AG04450 (cell line): ENCODE results near the gene KIAA1671. TPM values are rescaled to one million over a fixed set of nuclear protein-coding genes. Genes with fewer than 3 reads are reported as not detected.

Experiments used
- CTCF ChIA-PET: fragments of 300-600, 350-600 bp; formaldehyde crosslinking; extraction: SDS; loops from one replicate; lab custom pipeline; 2022; ENCODE audit warnings: antibody characterized with exemption, inconsistent platforms; lab: Charles Lee
- POLR2A ChIA-PET: fragments of 350-600 bp; formaldehyde crosslinking; extraction: SDS; loops from one replicate; lab custom pipeline; 2021; ENCODE audit warnings: antibody characterized with exemption, inconsistent platforms; lab: Yijun Ruan, JAX
- DNase-seq: peaks from one replicate; pipeline ENCODE4 v3.0.0-alpha.2; 2011; ENCODE audit warnings: low read depth, low spot score
- H3K27ac ChIP-seq: one replicate; pipeline ENCODE4 v1.5.1; 2012; ENCODE audit warnings: low read depth, low read length, control low read depth
- H3K27me3 ChIP-seq: one replicate; pipeline ENCODE4 v1.6.0; 2012; ENCODE audit warnings: low read length; ENCODE audit not compliant: control insufficient read depth, insufficient read depth
- H3K4me3 ChIP-seq: 2 replicates; pipeline ENCODE4 v1.5.1; 2011; ENCODE audit warnings: mild to moderate bottlenecking, low read depth, low read length, control low read depth
- H3K9me3 ChIP-seq: 2 replicates; pipeline ENCODE4 v1.5.1; 2012; ENCODE audit warnings: low read length; ENCODE audit not compliant: control insufficient read depth, insufficient read depth
- polyA plus RNA-seq: library from polyadenylated mRNA; depleted of rRNA; stranded (reverse); fragments of >200 nt; gene quantifications from 2 replicates; pipeline ENCODE4 v1.2.3, GENCODE V29; 2011
- TF ChIP-seq, protein P1 (sequence below): IDR thresholded peaks from 2 replicates; pipeline ENCODE4 v1.5.1; 2011; ENCODE audit warnings: low read depth, low read length, control low read depth, inconsistent platforms

KIAA1671 gene
- polyA plus RNA-seq, 1 experiment: 0.02 TPM

DNA sequence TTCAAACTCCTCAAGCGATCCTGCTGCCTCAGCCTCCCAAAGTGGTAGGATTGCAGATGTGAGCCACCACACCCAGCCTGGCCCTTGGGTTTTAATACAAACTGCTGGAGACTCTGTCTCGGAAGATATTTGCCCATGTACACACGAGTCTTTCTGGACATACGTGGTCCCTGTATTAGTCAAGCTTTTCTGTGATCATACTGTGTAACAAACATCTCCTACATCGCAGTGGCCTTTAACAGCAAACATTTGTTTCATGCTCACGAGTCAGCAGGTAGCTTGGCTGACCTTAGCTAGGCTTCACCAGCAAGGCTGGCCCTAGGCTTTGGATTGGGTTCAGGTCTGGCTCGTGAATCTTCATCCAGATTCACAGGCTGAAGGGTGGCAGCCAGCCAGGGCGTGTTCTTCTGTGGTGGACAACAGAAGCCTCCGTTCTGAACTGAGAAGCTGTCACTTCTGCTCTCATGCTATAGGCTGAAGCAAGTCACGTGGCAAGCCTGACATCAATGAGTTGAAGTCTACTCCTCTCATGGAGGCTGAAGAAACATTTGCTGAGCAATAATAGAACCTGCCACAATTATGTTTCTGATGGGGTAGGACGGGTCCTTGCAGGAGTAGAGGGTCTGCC lies 8.8 kb downstream of the KIAA1671 start:
- no peak overlapping the region for H3K27ac ChIP-seq
- CTCF ChIA-PET: no interaction called here
- TF ChIP-seq, protein P1, sequence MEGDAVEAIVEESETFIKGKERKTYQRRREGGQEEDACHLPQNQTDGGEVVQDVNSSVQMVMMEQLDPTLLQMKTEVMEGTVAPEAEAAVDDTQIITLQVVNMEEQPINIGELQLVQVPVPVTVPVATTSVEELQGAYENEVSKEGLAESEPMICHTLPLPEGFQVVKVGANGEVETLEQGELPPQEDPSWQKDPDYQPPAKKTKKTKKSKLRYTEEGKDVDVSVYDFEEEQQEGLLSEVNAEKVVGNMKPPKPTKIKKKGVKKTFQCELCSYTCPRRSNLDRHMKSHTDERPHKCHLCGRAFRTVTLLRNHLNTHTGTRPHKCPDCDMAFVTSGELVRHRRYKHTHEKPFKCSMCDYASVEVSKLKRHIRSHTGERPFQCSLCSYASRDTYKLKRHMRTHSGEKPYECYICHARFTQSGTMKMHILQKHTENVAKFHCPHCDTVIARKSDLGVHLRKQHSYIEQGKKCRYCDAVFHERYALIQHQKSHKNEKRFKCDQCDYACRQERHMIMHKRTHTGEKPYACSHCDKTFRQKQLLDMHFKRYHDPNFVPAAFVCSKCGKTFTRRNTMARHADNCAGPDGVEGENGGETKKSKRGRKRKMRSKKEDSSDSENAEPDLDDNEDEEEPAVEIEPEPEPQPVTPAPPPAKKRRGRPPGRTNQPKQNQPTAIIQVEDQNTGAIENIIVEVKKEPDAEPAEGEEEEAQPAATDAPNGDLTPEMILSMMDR: no peak
- no peak overlapping the region for H3K4me3 ChIP-seq
- no peak for DNase-seq
- H3K9me3 ChIP-seq: no peaks in the 10 kb centered on the region
- H3K27me3 ChIP-seq: no peaks in the 10 kb centered on the region
- POLR2A ChIA-PET: no interaction called here

DNA sequence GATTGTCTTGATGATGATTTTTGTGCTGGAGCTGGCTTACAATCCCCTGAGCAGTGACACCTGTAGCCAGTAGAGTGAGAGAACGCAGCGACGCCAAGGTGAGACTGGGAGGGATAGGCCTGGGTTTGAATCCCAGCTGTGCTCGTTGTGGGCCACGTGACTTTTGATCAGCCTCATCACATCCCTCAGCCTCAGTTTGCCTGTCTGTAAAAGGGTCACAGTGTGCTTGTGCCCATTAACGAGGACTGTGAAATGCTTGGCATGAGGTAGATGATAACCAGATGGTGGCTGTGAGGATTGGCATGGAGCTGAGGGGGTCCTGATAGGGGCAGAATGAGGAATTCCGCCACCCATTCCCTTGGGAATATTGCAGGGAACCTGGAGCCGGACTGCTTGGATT lies 9.6 kb downstream of the KIAA1671 start:
- DNase-seq: no peak
- H3K27me3 ChIP-seq: no peaks in the 10 kb centered on the region
- H3K9me3 ChIP-seq: no peaks in the 10 kb centered on the region
- CTCF ChIA-PET: no interaction called here
- POLR2A ChIA-PET: no interaction called here
- no peak overlapping the region for H3K4me3 ChIP-seq
- TF ChIP-seq, protein P1: no peak
- H3K27ac ChIP-seq: no peak overlapping the region

DNA sequence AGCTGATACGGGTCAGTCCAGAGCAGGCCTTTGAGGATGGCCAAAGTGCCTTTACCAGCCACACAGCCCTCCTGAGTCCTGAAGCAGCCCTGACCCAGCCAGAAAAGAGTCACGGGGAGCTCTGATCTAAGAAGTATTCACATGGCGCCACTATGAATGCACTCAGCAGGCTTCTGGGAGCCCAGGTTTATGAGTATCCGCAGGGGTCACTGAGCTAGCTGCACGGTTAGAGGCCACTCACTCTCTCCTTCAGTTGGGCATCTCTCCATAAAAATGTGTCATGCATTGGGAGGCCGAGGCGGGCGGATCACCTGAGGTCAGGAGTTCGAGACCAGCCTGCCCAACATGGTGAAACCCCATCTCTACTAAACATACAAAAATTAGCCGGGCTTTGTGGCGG lies 10.3 kb downstream of the KIAA1671 start:
- Histone ChIP-seq H3K9me3 (no peaks in the 10 kb centered on the region), H3K4me3 (no peak overlapping the region), H3K27ac (no peak overlapping the region), H3K27me3 (no peaks in the 10 kb centered on the region)
- ChIA-PET POLR2A (no interaction called here), CTCF (no interaction called here)
- TF ChIP-seq, protein P1: no peak
- DNase-seq: no peak

DNA sequence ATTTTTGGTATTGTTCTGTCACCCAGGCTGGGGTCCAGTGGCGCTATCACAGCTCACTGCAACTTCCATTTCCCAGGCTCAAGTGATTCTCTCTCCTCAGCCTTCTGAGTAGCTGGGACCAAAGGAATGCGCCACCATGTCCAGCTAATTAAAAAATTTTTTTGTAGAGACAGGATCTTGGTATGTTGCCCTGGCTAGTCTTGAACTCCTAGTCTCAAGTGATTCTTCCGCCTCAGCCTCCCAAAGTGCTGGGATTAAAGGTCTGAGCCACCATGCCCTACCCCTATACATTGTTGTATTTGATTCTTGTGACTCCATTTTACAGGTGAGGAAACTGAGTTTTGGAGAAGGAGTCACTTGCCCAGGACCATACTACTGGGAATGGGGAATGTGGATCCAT lies 11.9 kb downstream of the KIAA1671 start:
- no peaks in the 10 kb centered on the region for H3K27me3 ChIP-seq
- ChIA-PET CTCF (no interaction called here), POLR2A (no interaction called here)
- DNase-seq: no peak
- no peaks in the 10 kb centered on the region for H3K9me3 ChIP-seq
- no peak overlapping the region for H3K27ac ChIP-seq
- TF ChIP-seq, protein P1: no peak
- no peak overlapping the region for H3K4me3 ChIP-seq

DNA sequence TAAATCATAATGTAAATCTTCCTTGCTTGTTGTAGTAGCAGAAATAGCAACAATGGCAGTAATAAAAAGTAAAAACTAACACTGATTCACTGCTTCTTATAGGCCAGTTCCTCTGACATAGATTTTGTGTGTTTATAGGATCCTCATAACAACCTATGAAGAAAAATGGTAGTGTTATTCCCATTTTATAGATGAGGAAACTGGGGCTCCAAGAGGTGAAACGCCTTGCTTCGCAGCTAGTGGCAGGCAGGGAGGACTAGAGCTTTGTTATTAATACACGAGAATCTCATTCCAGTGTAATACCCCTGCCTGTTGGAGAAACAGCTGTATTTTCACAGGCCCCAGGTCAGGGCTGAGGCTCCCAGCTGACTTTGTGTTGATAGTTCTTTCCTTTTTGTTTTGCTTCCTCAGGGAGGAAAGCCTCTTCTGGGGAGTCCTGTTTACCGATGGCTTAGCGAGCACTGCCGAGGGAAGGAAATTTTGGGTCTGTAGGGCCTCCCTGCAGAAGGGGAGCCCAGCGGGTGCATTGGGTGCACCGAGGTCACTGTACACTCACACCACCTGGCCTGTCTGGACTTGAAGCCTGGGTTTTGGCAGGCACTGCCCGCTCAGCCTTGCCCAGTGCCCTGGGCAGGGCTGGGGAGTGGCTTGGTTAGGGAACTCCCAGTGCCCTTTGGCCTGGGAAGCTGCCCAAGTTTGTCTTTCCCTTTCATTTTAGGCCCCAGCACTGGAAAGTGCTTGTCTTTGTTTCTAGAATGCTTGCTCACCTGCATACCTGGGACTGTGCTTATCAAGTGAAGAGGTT lies 13.5 kb downstream of the KIAA1671 start:
- TF ChIP-seq, protein P1: no peak
- Histone ChIP-seq H3K27ac (no peak overlapping the region), H3K4me3 (no peak overlapping the region), H3K9me3 (no peaks in the 10 kb centered on the region), H3K27me3 (no peaks in the 10 kb centered on the region)
- CTCF ChIA-PET: no interaction called here
- no peak for DNase-seq
- POLR2A ChIA-PET: no interaction called here
